NCI-H2107 treated with DMSO at 0.1 percent for 48 hours (cell line): ENCODE data around the gene GSTM3.
"Not testable (repeated sequence)": the region's sequence is repeated elsewhere in the genome, so short reads cannot be mapped to it uniquely, and the experiment has no call there.

Source experiments
- DNase-seq: peaks from one replicate; lab custom pipeline; 2025; ENCODE audit not compliant: unreplicated experiment; lab: John Stamatoyannopoulos, UW

The GSTM3 gene

GRCh38 chr1:109762821-109763645, 22.2 kb upstream of the GSTM3 start:
- DNase-seq, result no peak

DNA sequence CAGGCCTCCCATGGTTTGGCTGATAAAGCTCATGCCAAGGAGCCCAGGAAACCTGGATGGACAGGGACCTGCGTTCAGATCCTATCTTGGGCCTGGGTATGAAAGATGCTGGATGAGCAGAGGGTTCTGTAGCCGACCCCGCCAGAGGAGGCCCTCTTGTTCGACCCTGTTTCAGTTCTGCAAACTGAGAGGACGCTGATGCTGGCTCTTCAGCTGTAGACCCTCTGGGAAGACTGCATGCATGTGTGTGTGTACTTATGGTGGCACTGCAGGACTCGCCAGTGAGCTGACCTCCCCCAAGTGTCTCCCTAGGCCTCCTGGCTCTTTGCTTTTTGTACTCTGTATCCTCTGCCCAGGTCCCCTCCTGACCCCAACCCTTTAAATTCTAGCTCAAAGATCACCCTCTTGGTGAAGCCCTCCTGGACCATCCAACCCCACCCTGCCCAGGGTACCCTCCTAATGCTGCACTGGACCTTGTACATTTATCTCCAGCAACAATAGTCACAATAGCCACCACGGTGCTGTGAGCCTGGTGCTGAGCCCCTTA, 21.3 kb upstream of the GSTM3 start:
- no peak for DNase-seq

DNA sequence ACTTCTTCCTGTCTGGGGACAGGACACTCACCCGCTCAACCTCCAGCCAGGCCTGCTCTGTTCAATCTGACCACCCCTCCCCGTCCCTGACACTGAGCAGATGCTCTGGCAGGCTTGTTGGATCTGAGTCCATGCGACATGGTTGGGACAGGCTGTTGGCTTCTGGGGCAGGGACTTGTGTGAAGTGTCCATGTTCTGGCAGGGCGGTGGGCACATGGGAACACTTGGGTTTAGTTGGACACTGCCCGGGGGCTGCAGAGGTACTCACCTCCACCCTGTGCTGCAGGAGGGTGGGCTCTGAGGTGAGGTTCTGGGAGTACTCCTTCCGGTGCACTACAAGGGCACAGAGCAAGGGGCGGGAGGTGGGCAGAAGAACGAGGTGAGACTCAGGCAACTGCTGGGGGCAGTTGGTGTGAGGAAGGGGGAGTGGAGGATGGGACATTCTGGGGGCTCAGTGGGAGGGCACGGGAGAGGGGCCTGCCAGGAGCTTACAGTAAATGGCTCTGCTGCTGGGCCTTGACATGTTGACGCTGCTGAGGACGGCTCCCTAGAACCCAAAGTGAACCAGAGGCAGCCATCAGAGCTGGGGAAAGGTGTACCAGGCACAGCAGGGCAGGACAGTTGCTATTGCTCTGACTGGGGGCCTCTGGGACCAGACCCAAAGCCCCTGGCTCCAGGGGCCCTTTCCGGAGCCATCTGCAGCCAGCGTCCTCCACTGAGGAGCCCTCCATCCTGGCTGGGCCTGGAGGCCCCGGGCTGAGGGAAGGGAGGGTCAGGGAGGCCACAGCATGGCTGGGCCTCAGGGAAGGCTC, 20.6 kb upstream of the GSTM3 start:
- DNase-seq, result no peak

DNA sequence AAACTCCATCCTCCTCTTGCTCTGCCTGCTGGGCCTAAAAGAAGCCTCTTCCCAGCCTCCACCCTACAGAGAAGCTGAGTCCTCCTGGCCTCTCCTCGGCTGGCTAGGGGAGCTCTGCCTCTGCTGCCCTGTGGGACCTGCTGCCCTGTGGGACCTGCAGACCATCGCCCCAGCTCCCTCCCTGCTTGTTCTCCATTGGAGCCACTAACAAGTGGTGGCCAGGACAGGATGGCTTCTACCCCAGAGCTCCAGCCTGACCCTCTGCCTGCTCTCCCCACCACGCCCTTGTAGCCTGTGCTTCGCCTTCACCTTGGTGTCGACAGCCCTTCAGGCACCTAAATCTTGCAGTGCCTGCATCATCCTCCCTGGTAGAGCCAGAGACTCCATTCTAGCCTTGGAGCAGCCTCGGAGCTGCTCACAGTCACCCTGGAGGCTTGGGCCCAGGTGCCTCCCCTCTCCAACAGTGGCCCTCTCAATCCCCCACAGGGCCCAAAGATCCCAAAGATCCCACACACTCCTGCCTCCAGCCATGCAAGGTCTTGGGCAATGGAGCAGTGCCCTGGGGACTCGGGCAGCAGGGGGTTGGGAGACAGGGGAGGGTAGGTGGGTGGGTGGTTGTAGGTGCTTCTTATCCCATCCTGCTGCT, 19.9 kb upstream of the GSTM3 start:
- DNase-seq, result no peak

DNA sequence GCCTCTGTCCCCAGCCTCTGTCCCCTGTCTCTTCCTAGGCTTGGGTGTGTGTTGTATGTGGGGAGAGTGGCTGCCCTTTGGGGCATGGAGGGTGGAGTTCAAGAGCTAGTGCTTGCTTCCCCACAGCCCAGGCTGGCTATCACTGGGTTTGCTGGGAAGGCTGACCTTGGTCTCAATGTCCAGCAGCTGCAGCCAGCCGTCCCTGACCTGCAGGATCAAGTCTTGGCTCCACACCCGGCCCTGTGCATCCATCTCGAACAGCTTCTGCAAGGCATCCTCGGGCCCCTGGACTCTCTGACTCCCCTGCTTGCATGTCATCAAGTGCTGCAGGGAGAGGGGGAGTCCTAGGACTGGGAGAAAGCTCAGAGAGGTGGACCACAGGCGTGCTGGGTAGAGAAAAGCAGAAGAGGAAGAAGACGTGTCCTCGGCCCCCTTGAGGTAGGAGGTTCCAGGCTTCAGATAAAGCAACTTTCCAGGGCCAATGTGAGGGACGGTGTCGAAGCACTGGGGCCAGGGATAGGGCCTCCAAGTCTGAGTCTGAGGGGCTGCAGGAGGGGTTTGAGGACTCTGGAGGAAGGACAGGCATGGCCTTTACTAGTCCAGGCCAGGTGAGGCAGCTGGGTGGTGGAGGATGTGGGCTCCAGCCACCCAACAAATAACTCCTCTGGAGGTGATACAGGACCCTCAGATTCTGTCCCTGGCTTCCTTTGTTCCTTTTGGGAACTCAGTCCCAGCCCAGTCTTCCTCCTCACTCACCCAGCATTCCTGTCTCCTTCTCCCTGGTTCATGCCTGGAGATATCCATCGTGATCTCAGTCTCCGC, 18.9 kb upstream of the GSTM3 start:
- no peak for DNase-seq

GRCh38 chr1:109757936-109758786, 17.3 kb upstream of the GSTM3 start:
- DNase-seq, result no peak

- DNase-seq, result no peak
These were observed 16.1 kb upstream of the GSTM3 start for GRCh38 chr1:109756848-109757521.

- not testable (repeated sequence) for DNase-seq
These were observed 15.5 kb upstream of the GSTM3 start for GRCh38 chr1:109756325-109756724.

GRCh38 chr1:109754738-109755137, 13.9 kb upstream of the GSTM3 start:
- no peak for DNase-seq

DNA sequence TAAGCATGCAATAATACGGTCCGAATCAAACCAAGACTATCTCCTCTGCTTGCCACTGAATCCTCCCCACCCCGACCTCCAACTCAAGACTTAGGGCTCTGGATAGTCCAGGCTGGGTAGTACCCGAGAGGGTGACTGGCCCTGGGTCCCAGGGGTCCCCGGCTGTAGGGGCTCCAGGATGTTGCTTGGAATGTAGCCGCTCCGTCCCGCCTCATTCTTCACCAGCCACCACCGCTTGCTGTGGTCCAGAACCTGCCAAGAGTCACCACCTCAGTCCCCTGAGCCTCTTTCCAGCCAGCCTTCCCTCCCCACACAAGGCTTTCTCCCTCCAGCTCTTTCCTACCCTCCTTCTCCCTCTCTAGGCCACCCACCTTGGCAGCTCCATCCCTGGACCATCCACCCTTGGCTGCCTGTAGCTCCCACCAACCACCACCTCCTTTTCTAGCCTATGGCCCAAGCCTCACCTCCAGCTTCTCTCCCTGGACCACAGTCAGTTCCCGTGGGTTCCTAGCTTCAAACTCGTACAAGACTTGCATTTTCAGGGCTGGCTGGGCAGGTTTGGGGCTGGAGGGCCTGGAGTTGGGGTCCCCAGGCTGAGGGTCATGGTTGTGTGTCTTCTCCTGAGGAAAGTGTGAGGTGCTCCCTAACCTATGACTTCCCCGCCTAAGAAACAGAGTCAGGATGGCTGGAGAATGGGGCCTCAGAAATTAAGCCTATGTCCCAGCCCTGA, 10.9 kb upstream of the GSTM3 start:
- DNase-seq, result no peak

GRCh38 chr1:109750920-109751319, 10.1 kb upstream of the GSTM3 start:
- DNase-seq, result no peak

- no peak for DNase-seq
These were observed 9.5 kb upstream of the GSTM3 start for GRCh38 chr1:109750241-109750882.

GRCh38 chr1:109749221-109749620, 8.4 kb upstream of the GSTM3 start:
- DNase-seq, result no peak

- DNase-seq, result not testable (repeated sequence)
These were observed 7.5 kb upstream of the GSTM3 start for GRCh38 chr1:109748311-109748710.

- DNase-seq, result peak; percentile 63
These were observed 862 bp downstream of the GSTM3 start for GRCh38 chr1:109739738-109740614.

- peak; percentile 10 for DNase-seq
These were observed 7.5 kb downstream of the GSTM3 start for GRCh38 chr1:109733236-109733870.
